ENCODE results near the gene IFT57.

Gene IFT57

DNA sequence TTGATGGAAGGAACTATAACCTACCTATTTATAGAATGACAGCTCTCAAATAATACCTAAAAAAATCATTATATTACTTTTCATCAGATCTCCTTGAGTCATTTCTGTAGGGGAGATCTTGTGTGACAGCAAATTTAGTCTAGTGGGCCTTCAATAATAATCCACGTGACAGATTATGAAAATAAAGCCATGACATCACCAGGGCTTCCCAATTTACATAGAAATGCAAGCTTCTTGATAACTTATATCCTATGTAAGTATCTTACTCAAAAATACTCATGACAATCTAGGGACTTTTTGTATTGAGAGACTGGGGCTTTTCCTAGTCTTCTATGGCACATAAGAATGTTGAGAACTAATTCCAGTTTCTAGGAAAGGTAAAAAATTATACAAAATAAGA lies 21.6 kb downstream of the IFT57 start:
- Histone ChIP-seq H3K79me2 (ENCODE audit: insufficient read depth, low read length) (no peaks in the 10 kb centered on the region), H4K20me1 (ENCODE audit: low read depth, low read length) (no peaks in the 10 kb centered on the region), H3K9me2 (replicated peaks; ENCODE audit: insufficient read depth, low read length) (no peaks in the 10 kb centered on the region), H3K27ac (ENCODE audit: low read depth, low read length) (no peak overlapping the region), H3K4me3 (ENCODE audit: insufficient read depth, low read length, poor library complexity, severe bottlenecking) (no peak overlapping the region), H3K9me3 (ENCODE audit: insufficient read depth, low read length) (no peaks in the 10 kb centered on the region), H3K9ac (ENCODE audit: low read length) (no peak overlapping the region), H2AFZ (ENCODE audit: low read depth, low read length, severe bottlenecking) (no peak overlapping the region), H3F3A (ENCODE audit: insufficient read depth) (no peaks in the 10 kb centered on the region), H3K27me3 (ENCODE audit: low read length) (no peaks in the 10 kb centered on the region), H3K4me2 (ENCODE audit: low read depth, low read length, poor library complexity, severe bottlenecking) (no peak overlapping the region), H3K36me3 (ENCODE audit: low read length) (no peaks in the 10 kb centered on the region)
- TF ChIP-seq, protein P1, sequence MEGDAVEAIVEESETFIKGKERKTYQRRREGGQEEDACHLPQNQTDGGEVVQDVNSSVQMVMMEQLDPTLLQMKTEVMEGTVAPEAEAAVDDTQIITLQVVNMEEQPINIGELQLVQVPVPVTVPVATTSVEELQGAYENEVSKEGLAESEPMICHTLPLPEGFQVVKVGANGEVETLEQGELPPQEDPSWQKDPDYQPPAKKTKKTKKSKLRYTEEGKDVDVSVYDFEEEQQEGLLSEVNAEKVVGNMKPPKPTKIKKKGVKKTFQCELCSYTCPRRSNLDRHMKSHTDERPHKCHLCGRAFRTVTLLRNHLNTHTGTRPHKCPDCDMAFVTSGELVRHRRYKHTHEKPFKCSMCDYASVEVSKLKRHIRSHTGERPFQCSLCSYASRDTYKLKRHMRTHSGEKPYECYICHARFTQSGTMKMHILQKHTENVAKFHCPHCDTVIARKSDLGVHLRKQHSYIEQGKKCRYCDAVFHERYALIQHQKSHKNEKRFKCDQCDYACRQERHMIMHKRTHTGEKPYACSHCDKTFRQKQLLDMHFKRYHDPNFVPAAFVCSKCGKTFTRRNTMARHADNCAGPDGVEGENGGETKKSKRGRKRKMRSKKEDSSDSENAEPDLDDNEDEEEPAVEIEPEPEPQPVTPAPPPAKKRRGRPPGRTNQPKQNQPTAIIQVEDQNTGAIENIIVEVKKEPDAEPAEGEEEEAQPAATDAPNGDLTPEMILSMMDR (IDR thresholded peaks at IDR 0.05; ENCODE audit: insufficient read depth, low read length, poor library complexity, severe bottlenecking) = no peak
- TF ChIP-seq EZH2phosphoT487 (conservative IDR thresholded peaks at IDR 0.05; ENCODE audit: low read length) = no peak

DNA sequence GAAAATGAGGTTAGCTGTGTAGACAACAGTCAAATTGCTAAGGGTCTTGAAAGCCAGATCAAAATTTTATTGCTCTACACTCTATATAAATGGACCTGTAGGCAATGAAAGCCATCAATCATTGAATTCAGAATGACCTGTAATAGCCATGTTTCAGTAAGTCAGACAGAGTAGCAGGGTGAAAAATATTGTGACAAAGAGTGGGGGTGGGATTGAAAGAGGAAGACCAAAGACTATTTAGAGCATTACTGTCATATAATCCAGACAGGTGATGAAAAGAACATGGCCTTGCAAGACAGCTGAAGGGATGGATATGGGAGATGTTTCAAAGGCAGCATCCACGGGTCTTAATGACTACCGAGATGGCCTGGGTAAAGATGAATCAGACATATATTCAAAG lies 22.2 kb downstream of the IFT57 start:
- Histone ChIP-seq H3K9ac (ENCODE audit: low read length) (no peak overlapping the region), H3K36me3 (ENCODE audit: low read length) (no peaks in the 10 kb centered on the region), H3F3A (ENCODE audit: insufficient read depth) (no peaks in the 10 kb centered on the region), H3K9me2 (replicated peaks; ENCODE audit: insufficient read depth, low read length) (no peaks in the 10 kb centered on the region), H3K4me2 (ENCODE audit: low read depth, low read length, poor library complexity, severe bottlenecking) (no peak overlapping the region), H3K27ac (ENCODE audit: low read depth, low read length) (no peak overlapping the region), H3K27me3 (ENCODE audit: low read length) (no peaks in the 10 kb centered on the region), H3K79me2 (ENCODE audit: insufficient read depth, low read length) (no peaks in the 10 kb centered on the region), H3K9me3 (ENCODE audit: insufficient read depth, low read length) (no peaks in the 10 kb centered on the region), H2AFZ (ENCODE audit: low read depth, low read length, severe bottlenecking) (no peak overlapping the region), H3K4me3 (ENCODE audit: insufficient read depth, low read length, poor library complexity, severe bottlenecking) (no peak overlapping the region), H4K20me1 (ENCODE audit: low read depth, low read length) (no peaks in the 10 kb centered on the region)
- TF ChIP-seq, protein P1 (IDR thresholded peaks at IDR 0.05; ENCODE audit: insufficient read depth, low read length, poor library complexity, severe bottlenecking) = no peak
- TF ChIP-seq EZH2phosphoT487 (conservative IDR thresholded peaks at IDR 0.05; ENCODE audit: low read length) = no peak

DNA sequence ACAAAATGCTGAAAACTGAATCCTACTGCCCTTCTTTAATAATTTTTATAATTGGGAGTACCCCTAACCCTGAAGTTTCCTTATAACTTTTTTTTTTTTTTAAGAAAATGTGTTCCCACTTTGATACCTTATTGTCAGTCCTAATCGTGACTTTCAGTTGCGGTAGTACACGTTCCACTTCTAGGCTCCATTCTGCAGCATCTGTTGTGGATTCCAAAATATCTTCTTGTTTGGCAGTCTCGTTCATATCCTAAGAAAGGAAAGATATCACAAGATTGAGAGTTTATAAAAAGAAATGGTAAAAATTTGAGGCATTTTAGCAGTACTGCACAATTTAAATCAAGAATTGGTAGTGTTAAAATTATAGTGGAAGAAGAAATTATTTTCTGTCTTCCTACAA lies 30.8 kb downstream of the IFT57 start:
- Histone ChIP-seq H3K4me2 (ENCODE audit: low read depth, low read length, poor library complexity, severe bottlenecking) (no peak overlapping the region), H3K4me3 (ENCODE audit: insufficient read depth, low read length, poor library complexity, severe bottlenecking) (no peak overlapping the region), H3F3A (ENCODE audit: insufficient read depth) (no peaks in the 10 kb centered on the region), H3K27me3 (ENCODE audit: low read length) (no peaks in the 10 kb centered on the region), H2AFZ (ENCODE audit: low read depth, low read length, severe bottlenecking) (no peak overlapping the region), H3K9ac (ENCODE audit: low read length) (no peak overlapping the region), H3K36me3 (ENCODE audit: low read length) (peaks cover 18% of the 10 kb centered on the region; the same call in 1 of the 2 replicates), H3K27ac (ENCODE audit: low read depth, low read length) (no peak overlapping the region), H3K9me2 (replicated peaks; ENCODE audit: insufficient read depth, low read length) (no peaks in the 10 kb centered on the region), H3K9me3 (ENCODE audit: insufficient read depth, low read length) (no peaks in the 10 kb centered on the region), H3K79me2 (ENCODE audit: insufficient read depth, low read length) (no peaks in the 10 kb centered on the region), H4K20me1 (ENCODE audit: low read depth, low read length) (no peaks in the 10 kb centered on the region)
- TF ChIP-seq, protein P1 (IDR thresholded peaks at IDR 0.05; ENCODE audit: insufficient read depth, low read length, poor library complexity, severe bottlenecking) = no peak
- no peak for TF ChIP-seq EZH2phosphoT487 (conservative IDR thresholded peaks at IDR 0.05; ENCODE audit: low read length)

Measured in SU-DHL-6 (cell line).